A673 (cell line): Measurements from ENCODE around the gene ZNF189.

ENCODE experiments used
- CTCF ChIP-seq: fragments of 300-800, 200-600 bp; sonication (generic); conservative IDR thresholded peaks from 2 replicates; pipeline ENCODE4 v1.5.1; 2017; ENCODE audit warnings: low read depth, mild to moderate bottlenecking, antibody characterized with exemption, low read length, moderate library complexity, mixed read lengths
- EZH2 ChIP-seq: fragments of 200-600 bp; sonication (generic); IDR thresholded peaks from 2 replicates; pipeline ENCODE4 v1.6.1; 2017; ENCODE audit warnings: borderline replicate concordance, low read depth, mild to moderate bottlenecking, mixed read lengths, antibody characterized with exemption, low read length; ENCODE audit not compliant: poor library complexity, severe bottlenecking

DNA sequence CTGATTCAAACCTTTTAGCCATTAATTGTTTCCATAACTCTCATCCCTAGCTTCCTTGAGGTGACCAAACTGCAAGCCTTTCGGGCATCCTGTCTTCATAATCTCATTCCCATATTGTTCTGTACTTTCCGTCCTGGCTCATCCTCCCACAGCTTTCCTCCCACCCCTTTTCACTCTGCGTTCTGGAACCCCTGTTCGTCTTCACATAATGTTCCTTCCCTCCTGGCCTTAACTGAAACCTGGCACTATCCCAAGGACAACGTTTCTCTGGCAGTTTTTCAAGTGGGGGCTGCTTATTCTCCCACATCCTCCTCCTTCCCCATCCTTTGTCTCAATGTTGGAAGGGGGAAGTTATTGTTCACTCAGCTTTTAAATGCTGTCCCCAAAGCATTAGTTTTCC is 1.5 kb downstream of the ZNF189 start:
- TF ChIP-seq EZH2 (no peak), CTCF (no peak)
